ENCODE data around the gene C16orf92. TPM values are rescaled to one million over a fixed set of nuclear protein-coding genes. Genes with fewer than 3 reads are reported as not detected.

Gene C16orf92
- total and polyA plus RNA-seq, 2 of the 13 experiments (the other 11 are each of a cell fraction or from before 2014, with no cell fraction given): not detected

DNA sequence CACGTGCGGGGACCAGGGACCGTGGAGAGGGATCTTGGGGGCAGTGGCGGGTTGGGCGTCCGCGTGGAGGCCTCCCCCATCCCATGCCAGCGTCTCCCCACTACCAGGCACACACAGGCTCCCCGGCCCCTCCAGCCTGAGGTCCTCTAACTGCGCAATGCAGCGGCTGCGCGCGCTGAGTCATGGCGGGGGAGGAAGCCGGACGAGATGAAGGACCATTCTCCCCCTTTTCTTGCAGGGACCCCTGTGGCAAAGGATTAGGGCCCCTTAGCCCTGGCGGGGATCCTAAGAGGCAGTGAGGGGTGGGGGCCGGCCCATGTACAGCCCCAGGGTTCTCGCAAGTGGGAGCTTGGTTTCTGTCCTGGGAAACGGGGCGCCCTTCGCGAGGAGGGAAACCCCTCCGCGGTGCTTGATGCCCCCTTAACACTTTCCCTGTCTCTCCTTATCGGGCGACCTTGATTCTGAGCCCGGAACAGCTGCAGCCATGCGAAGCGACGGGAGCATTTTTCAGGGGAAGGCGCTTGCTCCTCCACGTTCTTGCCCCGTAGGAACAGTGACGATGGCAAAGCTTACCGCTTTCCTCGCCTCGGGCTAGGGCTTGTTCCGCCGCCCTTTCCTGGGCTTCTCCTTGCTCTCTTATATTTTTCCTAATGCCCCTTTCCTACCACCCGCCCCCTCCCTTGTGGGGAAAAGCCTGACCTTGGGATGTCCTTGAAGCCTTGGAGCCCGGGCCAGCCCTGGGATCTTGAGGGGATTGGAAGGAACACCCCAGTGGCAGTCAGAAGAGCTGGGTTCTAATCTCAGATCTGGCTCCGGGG is 43.2 kb downstream of the C16orf92 start (continued):
- TF ChIP-seq AFF4 (CRISPR knock-in tag; IDR thresholded peaks at IDR 0.05) (0 out of 2 replicates have a peak, but pooled peaks have one; percentile 84), ZNF724P (CRISPR knock-in tag; IDR thresholded peaks at IDR 0.05; ENCODE audit: borderline replicate concordance) (no peak; the same call in 1 of the 2 replicates), NFIC (IDR thresholded peaks at IDR 0.05; ENCODE audit: low read length) (no peak; the same call in 1 of the 2 replicates), ETV5 (CRISPR knock-in tag; IDR thresholded peaks at IDR 0.05; ENCODE audit: borderline replicate concordance) (peak; percentile 3; the same call in 1 of the 2 replicates), NFIB (CRISPR knock-in tag; IDR thresholded peaks at IDR 0.05; ENCODE audit: borderline replicate concordance) (no peak), ZNF749 (CRISPR knock-in tag; IDR thresholded peaks at IDR 0.05; ENCODE audit: borderline replicate concordance) (no peak), ZBTB8A (CRISPR knock-in tag; IDR thresholded peaks at IDR 0.05; ENCODE audit: borderline replicate concordance, low read depth) (no peak), ZNF841 (CRISPR knock-in tag; IDR thresholded peaks at IDR 0.05; ENCODE audit: borderline replicate concordance) (0 out of 2 replicates have a peak, but pooled peaks have one; percentile 67), ZNF678 (CRISPR knock-in tag; IDR thresholded peaks at IDR 0.05) (no peak), UBTF (CRISPR knock-in tag; IDR thresholded peaks at IDR 0.05) (no peak), ZFP91 (CRISPR knock-in tag; IDR thresholded peaks at IDR 0.05; ENCODE audit: borderline replicate concordance) (no peak), THYN1 (CRISPR knock-in tag; IDR thresholded peaks at IDR 0.05; ENCODE audit: borderline replicate concordance, low read depth) (no peak), TCF7L2 (IDR thresholded peaks at IDR 0.05; ENCODE audit: low read depth, low read length) (no peak), HNRNPUL1 (IDR thresholded peaks at IDR 0.05; ENCODE audit: low read depth, low read length) (no peak), ZNF552 (CRISPR knock-in tag; IDR thresholded peaks at IDR 0.05; ENCODE audit: borderline replicate concordance) (no peak; the same call in 1 of the 2 replicates), ZBTB1 (CRISPR knock-in tag; IDR thresholded peaks at IDR 0.05; ENCODE audit: borderline replicate concordance) (no peak), NFE2 (CRISPR knock-in tag; IDR thresholded peaks at IDR 0.05) (peak; percentile 24; the same call in 1 of the 2 replicates)
- TF ChIP-seq, protein P1, sequence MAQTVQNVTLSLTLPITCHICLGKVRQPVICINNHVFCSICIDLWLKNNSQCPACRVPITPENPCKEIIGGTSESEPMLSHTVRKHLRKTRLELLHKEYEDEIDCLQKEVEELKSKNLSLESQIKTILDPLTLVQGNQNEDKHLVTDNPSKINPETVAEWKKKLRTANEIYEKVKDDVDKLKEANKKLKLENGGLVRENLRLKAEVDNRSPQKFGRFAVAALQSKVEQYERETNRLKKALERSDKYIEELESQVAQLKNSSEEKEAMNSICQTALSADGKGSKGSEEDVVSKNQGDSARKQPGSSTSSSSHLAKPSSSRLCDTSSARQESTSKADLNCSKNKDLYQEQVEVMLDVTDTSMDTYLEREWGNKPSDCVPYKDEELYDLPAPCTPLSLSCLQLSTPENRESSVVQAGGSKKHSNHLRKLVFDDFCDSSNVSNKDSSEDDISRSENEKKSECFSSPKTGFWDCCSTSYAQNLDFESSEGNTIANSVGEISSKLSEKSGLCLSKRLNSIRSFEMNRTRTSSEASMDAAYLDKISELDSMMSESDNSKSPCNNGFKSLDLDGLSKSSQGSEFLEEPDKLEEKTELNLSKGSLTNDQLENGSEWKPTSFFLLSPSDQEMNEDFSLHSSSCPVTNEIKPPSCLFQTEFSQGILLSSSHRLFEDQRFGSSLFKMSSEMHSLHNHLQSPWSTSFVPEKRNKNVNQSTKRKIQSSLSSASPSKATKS (CRISPR knock-in tag; IDR thresholded peaks at IDR 0.05): no peak
